Stimulated activated CD4-positive, alpha-beta T cell treated with anti-CD3 and anti-CD28 coated beads, Interleukin-12 subunit alpha, Interleukin-12 subunit beta, amount 100 ng/mL, for 24 hours (primary cell): Measurements from ENCODE around the gene DDX10.

ENCODE experiments used
- DNase-seq, 2 experiments: peaks; one replicate each; pipeline ENCODE4 v3.0.0-alpha.2; 2020; ENCODE audit warnings: low read depth in 2 of 2

DDX10 gene

DNA sequence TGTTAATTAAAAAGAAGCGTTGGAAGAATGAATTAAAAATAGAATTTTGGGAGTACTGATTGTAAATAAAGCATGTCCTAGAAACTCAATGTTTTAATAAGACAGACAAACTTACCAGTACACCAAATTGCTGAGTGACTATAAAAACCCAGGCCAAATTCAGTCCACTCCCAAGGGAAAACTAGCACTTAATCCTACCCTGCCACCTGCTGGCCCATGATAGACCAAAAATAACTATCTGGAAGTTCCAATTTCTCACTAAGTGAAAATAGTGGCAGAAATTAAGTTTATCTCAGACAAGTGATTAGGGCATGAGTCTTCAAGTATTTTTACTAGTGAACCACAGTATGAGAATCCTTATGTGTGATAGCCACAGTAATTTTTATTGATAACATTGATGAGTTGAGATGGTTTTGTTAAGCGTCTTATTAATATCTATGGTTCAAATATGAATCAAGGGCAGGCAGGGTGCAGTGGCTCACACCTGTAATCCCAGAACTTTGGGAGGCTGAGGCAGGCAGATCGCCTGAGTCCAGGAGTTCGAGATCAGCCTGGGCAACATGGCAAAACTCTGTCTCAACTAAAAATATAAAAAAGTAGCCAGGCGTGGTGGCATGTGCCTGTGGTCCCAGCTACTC, 9.8 kb upstream of the DDX10 start:
- peak in 1 of 2 experiments; percentile 8 for DNase-seq

DNA sequence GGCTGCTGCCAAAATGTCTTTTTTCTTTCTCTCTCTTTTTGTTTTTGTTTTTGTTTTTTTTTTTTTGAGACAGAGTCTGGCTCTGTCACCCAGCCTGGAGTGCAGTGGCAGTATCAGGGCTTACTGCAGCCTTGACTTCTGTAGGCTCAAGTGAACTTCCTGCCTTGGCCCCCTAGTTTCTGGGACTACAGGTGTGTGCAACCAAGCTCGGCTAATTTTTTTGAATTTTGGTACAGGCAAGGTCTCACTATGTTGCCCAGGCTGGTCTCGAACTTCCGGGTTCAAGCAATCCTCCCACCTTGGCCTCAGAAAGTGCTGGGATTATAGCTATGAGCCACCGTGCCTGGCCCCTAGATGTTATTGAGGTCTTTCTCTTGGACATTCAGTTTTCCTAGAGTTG, 2.2 kb upstream of the DDX10 start:
- DNase-seq, result no peak

DNA sequence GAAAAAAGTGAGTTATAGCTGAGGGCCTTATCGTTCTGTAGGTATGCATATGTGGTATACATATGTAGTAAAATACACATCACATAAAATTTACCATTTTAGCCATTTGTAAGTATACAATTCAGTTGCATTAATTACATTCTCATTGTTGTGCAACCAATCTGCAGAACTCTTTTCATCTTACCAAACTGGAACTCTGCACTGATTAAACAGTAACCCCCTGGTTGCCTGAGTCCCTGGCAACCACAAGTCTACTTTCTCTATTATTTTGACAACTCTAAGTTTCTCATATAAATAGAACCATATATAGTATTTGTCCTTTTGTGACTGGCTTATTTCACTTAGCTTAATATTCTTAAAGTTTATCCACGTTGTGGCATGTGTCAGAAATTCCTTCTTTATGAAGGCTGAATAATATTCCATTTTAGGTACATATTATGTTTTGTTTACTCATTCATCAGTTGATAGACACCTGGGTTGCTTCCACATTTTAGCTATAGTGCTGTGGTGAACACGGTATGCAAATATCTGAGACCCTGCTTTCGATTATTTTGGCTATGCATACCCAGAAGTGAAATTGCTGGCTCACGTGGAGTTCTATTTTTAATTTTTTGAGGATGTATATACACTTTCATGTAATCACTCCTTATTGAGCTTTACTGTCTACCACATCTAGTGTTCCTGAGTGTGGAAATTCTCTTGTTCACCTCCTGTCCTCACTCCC, 1.6 kb upstream of the DDX10 start:
- no peak for DNase-seq

DNA sequence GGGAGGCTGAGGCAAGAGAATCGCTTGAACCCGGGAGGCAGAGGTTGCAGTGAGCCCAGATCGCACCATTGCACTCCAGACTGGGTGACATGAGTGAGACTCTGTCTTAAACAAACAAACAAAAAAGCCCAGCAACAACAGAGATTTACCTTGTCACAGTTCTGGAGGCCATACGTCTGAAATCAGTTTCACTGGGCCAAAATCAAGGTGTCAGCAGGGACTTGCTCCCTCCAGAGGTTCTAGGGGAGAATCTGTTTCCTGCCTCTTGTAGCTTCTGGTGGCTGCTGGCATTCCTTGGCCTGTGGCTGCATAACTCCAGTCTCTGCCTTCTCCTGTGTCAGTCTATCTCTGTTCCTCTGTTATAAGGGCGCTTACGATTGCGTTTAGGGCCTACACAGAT, 1.5 kb downstream of the DDX10 start:
- no peak for DNase-seq

DNA sequence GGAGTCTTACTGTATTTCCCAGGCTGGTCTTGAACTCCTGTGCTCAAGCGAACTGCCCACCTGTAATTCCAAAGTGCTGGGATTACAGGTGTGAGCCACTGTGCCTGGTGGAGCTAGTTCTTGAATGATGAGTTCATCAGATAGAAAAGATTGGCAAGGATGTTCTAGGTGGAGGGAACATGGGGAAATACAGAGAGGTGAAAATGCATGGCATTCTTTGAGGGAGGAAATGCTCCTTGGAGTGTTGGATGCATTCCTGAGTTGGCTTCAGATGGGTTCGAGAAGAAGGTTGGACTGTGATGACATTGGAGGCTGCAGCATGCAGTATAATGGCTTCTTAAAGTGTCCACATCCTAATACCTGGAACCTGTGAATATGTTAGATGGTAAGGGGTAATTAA, 4.4 kb downstream of the DDX10 start:
- DNase-seq, result no peak

DNA sequence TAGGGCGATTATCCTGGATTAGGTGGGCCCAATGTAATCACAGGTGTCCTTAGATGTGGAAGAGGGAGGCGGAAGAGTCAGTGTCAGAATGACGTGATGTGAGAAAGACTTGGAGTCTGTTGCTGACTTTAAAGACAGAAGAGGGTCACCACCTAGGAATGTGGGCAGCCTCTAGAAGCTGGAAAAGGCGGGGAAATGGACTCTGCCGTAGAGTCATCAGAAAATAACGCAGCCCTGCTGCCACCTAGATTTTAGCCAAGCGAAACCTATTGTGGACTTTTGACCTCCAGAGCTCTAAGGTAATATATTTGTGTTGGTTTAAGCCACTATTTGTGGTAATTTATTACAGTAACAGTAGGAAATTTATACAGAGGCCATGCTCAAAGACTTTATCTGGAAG, 4.8 kb downstream of the DDX10 start:
- no peak for DNase-seq

DNA sequence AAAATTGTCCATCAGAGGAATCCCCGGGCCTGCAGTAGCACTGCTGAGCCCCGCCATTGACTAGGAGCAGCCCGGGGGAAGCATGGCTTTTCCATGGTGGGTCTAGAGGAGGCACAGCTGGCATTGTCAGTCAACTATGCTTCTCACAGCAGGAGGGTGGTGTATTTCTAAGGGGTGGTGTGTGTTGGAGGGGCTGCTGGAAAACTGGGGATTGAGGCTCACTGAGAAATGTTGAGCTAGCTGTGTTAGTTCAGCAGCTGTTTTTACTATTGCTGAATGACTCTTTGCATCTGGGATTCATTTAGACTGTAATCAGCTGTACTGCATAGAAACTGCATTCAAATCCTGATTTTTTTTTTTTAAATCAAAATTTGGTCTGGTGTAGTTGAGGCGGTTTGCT, 5.6 kb downstream of the DDX10 start:
- DNase-seq, result no peak

DNA sequence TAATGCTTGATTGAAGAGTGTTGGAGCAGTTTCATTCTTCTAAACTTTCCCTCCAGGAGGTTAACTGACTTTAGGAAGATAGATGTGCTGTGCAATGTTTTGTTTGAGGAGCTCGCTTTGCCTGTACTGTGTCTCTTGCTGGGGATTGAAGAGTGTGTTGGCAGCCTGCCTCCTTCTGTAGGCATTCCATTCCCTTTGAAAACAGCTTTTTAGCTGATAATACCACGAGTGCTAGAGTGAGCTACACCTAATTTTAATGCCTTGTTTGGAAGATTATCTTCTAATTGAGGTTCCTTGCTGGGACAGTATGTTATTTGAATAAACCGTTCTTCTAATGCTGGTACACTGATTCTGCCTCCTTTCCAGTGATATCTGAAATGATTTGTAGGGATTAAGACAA, 7.2 kb downstream of the DDX10 start:
- DNase-seq, result no peak

DNA sequence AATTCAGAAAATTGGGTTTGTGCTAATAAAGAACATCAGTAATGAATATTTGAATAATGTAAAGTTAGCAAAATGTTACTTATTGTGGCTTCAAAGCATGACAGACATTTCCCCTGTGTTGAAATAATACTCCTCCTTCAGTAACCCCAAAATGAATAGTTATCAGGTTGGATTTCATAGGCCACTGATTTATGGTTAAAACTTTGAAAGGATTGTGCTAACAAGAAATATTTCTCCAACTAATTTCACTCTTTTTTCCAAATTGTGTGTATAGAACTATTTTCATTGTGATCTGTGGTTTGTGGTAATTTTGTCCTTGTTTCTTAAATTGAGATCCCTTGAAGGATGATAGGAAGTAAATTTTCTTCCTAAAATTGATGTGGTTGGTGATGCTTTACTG, 7.9 kb downstream of the DDX10 start:
- DNase-seq, result no peak

DNA sequence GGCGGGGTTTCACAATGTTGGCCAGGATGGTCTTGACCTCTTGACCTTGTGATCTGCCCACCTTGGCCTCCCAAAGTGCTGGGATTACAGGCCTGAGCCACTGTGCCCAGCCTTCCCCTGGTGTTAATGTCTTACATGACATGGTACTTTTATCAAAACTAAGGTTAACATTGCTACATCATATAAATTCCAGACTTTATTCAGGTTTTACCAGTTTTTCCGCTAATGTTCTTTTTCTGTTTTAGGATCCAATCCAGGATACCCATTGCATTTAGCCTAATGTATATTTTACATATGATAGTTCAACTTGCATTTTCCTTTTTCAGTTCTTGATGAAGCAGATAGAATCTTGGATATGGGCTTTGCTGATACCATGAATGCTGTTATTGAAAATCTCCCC, 14.2 kb downstream of the DDX10 start:
- no peak for DNase-seq

DNA sequence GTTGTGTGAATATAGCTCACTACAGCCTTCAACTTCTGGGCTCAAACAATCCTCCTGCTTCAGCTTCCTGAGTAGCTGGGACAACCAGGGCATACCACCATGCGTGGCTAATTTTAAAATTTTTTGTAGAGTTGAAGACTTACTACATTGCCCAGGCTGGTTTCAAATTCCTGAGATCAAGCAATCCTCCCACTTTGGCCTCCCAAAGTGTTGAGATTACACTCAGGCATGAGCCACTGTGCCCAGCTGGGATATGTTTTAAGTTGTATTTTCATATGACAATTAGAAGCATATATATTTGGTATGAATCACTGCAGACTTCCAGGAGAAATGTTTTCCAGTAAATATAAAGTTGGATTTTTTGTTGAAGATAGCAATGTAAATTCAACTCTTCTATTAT, 15.4 kb downstream of the DDX10 start:
- no peak for DNase-seq

DNA sequence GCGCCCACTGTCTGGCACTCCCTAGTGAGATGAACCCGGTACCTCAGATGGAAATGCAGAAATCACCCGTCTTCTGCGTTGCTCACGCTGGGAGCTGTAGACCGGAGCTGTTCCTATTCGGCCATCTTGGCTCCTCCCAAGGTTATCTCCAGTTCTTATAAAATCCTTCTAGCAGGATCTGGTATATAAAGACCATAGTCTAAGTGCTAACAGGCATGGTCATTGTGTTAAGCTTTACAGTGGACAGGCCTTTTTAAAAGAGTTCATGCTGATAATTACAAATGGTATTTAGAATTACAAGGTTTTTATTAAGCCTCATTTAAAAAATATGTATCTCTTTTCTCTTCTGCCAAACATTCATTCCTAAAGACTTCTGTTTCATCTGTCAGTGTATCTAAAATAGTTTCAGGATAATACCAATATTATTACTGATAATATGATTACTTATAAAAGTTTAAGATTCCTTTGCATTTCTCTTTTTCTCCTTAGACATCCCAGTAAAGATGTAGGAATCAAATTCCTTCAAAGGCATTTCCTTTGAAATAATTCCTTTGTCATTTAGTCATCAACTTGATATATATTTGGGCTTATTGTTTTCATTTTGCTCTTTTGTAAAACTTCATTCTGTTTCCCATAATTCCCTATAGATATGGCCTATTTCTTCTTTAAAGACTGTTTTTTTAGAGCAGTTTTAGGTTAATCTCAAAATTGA, 20.7 kb downstream of the DDX10 start:
- no peak for DNase-seq

DNA sequence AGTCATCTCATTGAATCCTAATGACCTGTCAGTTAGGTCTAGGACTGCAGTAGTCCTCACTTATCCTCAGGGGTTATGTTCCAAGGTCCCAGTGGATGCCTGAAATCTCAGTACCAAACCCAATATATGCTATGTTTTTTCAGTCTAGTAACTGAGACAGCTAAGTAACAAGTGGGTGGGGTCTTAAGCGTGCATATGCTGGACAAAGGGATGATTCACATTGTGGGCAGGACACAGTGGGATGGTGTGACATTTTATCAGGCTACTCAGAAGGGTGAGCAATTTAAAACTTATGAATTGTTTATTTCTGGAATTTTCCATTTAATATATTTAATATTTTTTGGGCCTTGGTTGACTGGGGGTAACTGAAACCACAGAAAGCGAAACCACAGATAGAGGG, 29.0 kb downstream of the DDX10 start:
- no peak for DNase-seq

DNA sequence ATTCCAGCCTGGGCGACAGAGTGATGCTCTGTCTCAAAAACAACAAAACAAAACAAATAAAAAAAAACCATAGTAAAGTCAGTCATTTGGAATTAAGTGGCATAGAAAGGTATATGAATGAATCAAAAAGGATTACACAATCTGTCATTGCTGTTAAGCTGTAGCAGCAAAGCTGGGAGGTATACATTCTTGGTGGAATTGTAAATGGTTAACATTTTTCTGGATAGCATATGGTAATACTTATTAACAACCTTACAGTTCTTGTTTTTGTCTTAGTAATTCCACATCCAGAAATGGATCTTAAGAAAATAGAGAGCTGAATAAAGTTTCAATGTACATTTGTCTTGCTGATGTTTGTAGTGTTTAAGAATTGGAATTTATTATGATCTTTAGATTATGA, 30.0 kb downstream of the DDX10 start:
- DNase-seq, result no peak

DNA sequence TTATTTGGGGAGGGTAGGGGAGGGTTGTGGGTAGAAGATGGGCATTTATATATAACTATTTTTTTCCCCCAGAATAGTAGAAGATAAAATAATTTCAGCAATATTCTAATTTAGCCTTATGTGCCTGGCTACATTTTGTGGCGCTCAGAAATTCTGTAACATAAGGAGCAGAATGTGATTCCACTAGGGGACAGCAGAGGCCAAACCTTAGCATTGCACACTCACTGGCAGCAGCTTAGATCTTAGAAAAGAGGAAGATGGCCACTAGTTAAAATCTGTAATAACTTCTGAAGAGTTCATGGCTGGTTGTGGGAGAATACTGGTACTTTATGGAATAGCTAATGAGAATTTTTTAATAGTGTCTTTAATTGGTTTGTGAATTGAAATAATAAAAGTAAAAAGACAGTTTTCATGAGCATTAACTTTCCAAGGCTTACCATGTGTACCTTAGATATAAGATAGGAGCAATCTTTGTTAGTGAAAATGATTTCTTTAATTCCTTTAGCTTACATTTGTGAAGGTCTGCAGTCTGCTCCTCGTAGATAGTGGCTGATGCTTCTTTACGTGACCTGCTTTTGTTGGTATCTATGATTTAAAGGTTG, 33.1 kb downstream of the DDX10 start:
- DNase-seq, result no peak

DNA sequence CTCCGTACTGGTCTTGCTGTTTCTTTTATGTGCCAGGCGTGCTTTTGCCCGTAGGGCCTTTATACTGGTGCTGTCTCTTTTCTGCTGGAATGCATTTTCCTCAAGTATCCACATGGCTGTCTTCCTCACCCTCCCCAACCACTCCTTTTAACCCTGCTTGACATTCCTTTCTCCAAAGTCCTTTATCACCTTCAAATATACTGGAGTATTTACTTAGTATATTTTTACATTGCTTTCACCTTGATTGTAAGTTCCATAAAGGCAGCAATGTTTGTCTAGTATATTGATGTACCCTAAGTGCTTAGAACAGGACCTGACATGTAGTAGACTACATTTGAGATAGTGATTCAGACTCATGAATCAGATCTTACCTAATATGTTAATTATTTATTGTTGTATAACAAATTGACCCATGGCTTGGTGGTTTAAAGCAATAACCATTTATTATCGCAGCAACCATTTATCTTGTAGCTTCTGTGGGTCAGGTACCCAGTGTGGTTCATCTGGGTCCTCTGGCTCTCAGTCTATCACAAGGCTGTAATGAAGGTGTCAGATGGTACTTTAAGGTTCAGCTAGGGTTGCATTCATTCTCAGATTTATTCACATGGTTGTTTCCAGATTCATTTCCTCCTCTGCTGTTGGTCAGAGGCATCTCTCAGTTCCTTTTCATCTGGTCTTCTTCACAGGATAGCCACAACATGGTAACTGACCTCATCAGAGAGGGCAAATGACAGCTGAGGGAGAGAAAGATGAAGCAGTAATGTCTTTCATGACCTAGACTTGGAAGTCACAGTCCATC, 34.2 kb downstream of the DDX10 start:
- no peak for DNase-seq

DNA sequence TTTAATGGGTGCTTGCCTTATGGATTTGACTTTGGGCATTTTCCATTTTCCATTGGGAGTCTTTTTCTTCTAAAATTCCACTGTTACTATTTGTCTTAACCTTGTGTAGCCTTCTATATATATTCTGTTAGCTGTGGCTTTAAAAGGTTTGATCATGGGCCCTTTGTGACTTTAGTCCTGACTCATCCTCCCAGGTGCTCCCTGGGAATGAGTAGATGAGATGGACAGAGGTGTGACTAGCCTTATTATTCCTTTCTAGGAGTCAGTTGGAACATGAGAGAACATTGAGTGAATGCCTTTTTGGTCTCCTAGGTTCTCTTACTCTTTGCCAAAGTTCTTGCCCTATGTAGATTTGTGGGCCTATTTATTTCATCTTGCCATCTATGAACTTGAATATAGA, 39.0 kb downstream of the DDX10 start:
- DNase-seq, result no peak

DNA sequence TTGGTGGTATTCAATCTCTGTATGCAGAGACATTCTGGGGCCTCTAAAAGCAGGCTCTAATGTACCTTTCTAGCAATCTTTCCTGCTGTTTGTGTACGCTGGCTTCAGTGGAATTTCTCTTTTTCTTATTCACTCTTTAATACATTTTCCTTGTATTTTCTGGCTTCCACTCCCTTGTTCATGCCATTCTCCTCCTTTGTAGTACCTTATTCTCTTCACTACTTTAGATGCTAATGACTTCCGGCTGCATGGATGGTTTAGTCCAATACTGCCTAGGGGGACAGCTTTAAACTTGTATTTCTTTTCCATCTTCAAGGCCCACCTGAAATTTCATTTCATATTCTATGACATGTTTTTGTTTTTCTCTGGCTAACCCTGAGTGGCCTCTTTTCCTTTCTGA, 40.2 kb downstream of the DDX10 start:
- no peak for DNase-seq

DNA sequence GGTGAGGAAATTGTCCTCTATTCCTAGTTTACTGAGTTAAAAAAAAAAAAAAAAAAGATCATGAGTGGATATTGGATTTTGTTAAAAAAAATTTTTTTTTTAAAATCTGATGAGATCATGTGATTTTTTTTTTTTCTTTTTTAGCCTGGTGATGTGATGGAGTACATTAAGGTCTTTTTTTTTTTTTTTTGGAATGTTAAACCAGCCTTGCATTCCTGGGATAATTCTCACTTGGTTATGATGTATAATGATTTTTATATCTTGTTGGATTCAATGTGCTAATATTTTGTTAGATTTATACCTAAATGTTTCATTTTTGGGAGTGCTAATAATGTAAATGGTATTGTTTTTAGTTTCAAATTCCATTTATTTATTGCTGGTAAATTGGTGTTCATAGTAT, 43.3 kb downstream of the DDX10 start:
- DNase-seq, result no peak

DNA sequence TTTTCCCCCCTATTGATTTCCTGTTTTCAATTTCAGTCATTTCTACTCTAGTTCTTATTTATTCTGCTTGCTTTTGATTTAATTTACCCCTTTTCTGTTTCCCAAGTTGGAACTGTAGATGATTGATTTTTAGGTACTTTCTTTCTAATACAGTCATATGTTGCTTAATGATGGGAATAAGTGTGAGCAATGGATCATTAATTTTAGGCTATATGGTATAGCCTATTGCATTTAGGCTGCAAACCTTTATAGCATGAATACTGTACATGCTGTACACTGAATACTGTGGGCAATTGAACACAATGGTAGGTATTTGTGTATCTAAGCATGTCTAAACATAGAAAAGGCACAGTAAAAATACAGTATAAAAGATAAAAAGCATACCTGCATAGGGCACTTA, 44.9 kb downstream of the DDX10 start:
- no peak for DNase-seq

DNA sequence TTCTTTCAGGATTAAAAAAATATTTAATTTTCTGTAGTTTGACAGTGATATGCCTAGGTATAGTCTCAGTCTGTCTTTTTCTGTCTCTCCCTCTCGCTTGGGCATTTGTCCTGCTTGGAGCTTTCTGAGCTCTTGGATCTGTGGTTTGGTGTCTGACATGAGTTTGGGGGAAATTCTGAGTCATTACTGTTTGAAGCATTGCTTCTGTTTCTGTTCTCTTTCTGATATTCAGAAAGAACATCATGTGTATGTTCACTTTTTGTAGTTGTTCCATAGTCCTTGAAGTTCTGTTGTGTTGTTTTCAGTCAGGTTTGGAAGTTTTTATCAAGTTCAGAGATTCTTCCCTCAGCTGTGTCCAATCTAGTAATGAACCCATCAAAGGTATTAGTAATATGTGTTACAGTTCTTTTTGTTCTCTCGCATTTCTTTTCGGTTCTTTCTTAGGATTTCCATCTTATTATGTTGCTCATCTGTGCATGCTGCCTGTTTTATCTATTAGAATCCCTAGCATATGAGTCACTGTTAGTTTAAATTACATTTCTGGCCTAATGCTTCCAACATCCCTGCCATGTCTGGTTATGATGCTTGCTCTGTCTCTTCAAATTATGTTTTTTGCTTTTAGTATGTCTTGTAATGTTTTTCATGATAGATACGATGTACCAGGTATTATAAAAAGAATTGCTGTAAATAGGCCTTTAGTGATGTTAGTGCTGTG, 48.4 kb downstream of the DDX10 start:
- DNase-seq, result no peak
